PC-3 (cell line): Measurements from ENCODE around the gene MTCL3.

Source experiments
- CTCF ChIP-seq: fragments of 300-600 bp; sonication (generic); conservative IDR thresholded peaks from 2 replicates; pipeline ENCODE4 v1.5.1; 2017; ENCODE audit warnings: antibody characterized with exemption, low read depth, mild to moderate bottlenecking, low read length
- EZH2 ChIP-seq: fragments of 300-600 bp; sonication (generic); IDR thresholded peaks from one replicate; pipeline ENCODE4 v1.6.1; 2017; ENCODE audit warnings: antibody characterized with exemption, mild to moderate bottlenecking, low read length; ENCODE audit not compliant: unreplicated experiment
- EZH2phosphoT487 ChIP-seq: fragments of 300-600 bp; sonication (generic); IDR thresholded peaks from 2 replicates; pipeline ENCODE4 v1.6.1; 2018; ENCODE audit warnings: mild to moderate bottlenecking, antibody characterized with exemption, low read length, borderline replicate concordance

GRCh38 chr6:127514773-127515227 is 4.3 kb downstream of the MTCL3 start:
- TF ChIP-seq CTCF (no peak), EZH2 (no peak), EZH2phosphoT487 (no peak)
